ENCODE data around the gene DEGS1.

- TF ChIP-seq CTCF (conservative IDR thresholded peaks at IDR 0.05) (no peak), EZH2 (IDR thresholded peaks at IDR 0.05; ENCODE audit: low read depth) (no peak)
Observed at GRCh38 chr1:224216382-224216781, 33.3 kb downstream of the DEGS1 start.
